ENCODE data around the gene ZBP1.

The ZBP1 gene

GRCh38 chr20:57605878-57606277, 14.3 kb downstream of the ZBP1 start:
- no peak overlapping the region for H3K9ac ChIP-seq (ENCODE audit: low read length)
- H3K4me1 ChIP-seq (ENCODE audit: control insufficient read depth, insufficient read depth, low read length): no peaks in the 10 kb centered on the region
- H3K4me3 ChIP-seq (ENCODE audit: low read depth, low read length): no peak overlapping the region
- no peaks in the 10 kb centered on the region for H3K36me3 ChIP-seq (ENCODE audit: control insufficient read depth, insufficient read depth, low read length)
- H3K27me3 ChIP-seq (ENCODE audit: control insufficient read depth, insufficient read depth, low read length): no peaks in the 10 kb centered on the region
- no peak overlapping the region for H3K27ac ChIP-seq (ENCODE audit: low read depth, low read length)
- H3K9me3 ChIP-seq (ENCODE audit: control insufficient read depth, insufficient read depth, low read depth, low read length): no peaks in the 10 kb centered on the region

DNA sequence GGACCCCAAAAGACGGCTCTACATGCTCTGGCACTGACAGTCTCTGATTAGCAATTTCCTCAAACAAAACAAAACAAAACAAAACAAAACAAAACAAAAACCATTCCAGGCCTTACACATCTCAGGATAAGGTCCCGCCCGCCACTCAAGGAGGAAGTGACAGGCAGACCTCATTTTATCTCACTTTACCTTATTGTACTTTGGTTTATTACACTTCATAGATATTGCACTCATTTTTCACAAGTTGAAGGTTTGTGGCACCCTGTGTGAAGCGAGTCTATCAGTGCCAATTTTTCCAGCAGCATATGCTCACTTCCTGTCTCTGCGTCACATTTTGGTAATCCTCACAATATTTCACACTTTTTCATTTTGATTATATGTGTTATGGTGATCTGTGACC, 15.2 kb downstream of the ZBP1 start:
- no peak overlapping the region for H3K27ac ChIP-seq (ENCODE audit: low read depth, low read length)
- H3K27me3 ChIP-seq (ENCODE audit: control insufficient read depth, insufficient read depth, low read length): no peaks in the 10 kb centered on the region
- H3K4me3 ChIP-seq (ENCODE audit: low read depth, low read length): no peak overlapping the region
- no peaks in the 10 kb centered on the region for H3K36me3 ChIP-seq (ENCODE audit: control insufficient read depth, insufficient read depth, low read length)
- no peak overlapping the region for H3K9ac ChIP-seq (ENCODE audit: low read length)
- H3K9me3 ChIP-seq (ENCODE audit: control insufficient read depth, insufficient read depth, low read depth, low read length): no peaks in the 10 kb centered on the region
- no peaks in the 10 kb centered on the region for H3K4me1 ChIP-seq (ENCODE audit: control insufficient read depth, insufficient read depth, low read length)

GRCh38 chr20:57603120-57603519, 17.1 kb downstream of the ZBP1 start:
- no peaks in the 10 kb centered on the region for H3K36me3 ChIP-seq (ENCODE audit: control insufficient read depth, insufficient read depth, low read length)
- no peaks in the 10 kb centered on the region for H3K27me3 ChIP-seq (ENCODE audit: control insufficient read depth, insufficient read depth, low read length)

DNA sequence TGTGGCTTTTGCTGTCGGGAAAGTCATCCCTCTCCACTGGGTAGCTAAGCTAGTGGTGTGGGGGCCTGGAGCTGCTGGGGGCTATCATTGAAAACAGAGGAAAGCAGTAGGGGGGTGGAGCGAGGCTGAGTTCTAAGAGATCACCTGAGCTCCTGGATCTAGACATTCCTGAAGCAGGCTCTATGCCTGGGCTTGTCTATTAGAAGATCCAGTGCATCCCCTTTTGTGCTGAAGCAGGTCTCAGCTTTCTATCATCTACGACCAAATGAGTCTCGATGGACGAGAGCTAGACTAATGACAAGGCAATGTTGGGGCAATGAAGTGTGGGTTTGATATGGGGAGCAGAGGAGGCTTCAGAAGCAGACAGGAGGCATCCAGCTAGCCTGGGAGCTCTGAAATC, 18.5 kb downstream of the ZBP1 start:
- no peak overlapping the region for H3K27ac ChIP-seq (ENCODE audit: low read depth, low read length)
- peaks cover 5% of the 10 kb centered on the region; the same call in 1 of the 2 replicates for H3K4me1 ChIP-seq (ENCODE audit: control insufficient read depth, insufficient read depth, low read length)
- H3K27me3 ChIP-seq (ENCODE audit: control insufficient read depth, insufficient read depth, low read length): no peaks in the 10 kb centered on the region

More at GRCh38 chr20:57603120-57603519, 17.1 kb downstream of the ZBP1 start:
- Histone ChIP-seq H3K27ac (ENCODE audit: low read depth, low read length) (no peak overlapping the region), H3K4me3 (ENCODE audit: low read depth, low read length) (no peak overlapping the region), H3K4me1 (ENCODE audit: control insufficient read depth, insufficient read depth, low read length) (peaks cover 4% of the 10 kb centered on the region; the same call in 1 of the 2 replicates), H3K9me3 (ENCODE audit: control insufficient read depth, insufficient read depth, low read depth, low read length) (no peaks in the 10 kb centered on the region), H3K9ac (ENCODE audit: low read length) (no peak overlapping the region)

DNA sequence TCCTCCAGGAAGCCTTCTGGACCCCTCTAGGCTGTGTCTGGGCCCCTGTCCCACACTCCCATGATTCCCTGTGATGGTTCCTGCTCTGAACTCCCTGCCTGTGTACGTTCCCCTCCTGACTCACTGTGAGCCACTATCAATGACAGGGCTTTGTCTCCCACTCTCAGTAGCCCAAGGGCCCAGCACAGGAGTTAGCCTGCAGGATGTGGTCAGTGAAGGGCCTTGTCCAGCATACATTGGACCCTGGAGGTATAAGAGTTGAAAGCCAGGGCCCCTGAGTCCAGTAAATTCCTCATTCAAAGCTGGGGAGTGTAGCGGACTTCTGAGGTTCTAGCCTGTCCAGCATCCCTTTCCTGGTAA, 19.0 kb downstream of the ZBP1 start:
- no peaks in the 10 kb centered on the region for H3K36me3 ChIP-seq (ENCODE audit: control insufficient read depth, insufficient read depth, low read length)
- H3K4me1 ChIP-seq (ENCODE audit: control insufficient read depth, insufficient read depth, low read length): peaks cover 5% of the 10 kb centered on the region; the same call in 1 of the 2 replicates
- no peaks in the 10 kb centered on the region for H3K27me3 ChIP-seq (ENCODE audit: control insufficient read depth, insufficient read depth, low read length)
- no peaks in the 10 kb centered on the region for H3K9me3 ChIP-seq (ENCODE audit: control insufficient read depth, insufficient read depth, low read depth, low read length)
- H3K9ac ChIP-seq (ENCODE audit: low read length): no peak overlapping the region
- H3K4me3 ChIP-seq (ENCODE audit: low read depth, low read length): no peak overlapping the region
- no peak overlapping the region for H3K27ac ChIP-seq (ENCODE audit: low read depth, low read length)

More for the DNA sequence above, 18.5 kb downstream of the ZBP1 start:
- Histone ChIP-seq H3K9ac (ENCODE audit: low read length) (no peak overlapping the region), H3K9me3 (ENCODE audit: control insufficient read depth, insufficient read depth, low read depth, low read length) (no peaks in the 10 kb centered on the region), H3K36me3 (ENCODE audit: control insufficient read depth, insufficient read depth, low read length) (no peaks in the 10 kb centered on the region), H3K4me3 (ENCODE audit: low read depth, low read length) (no peak overlapping the region)

DNA sequence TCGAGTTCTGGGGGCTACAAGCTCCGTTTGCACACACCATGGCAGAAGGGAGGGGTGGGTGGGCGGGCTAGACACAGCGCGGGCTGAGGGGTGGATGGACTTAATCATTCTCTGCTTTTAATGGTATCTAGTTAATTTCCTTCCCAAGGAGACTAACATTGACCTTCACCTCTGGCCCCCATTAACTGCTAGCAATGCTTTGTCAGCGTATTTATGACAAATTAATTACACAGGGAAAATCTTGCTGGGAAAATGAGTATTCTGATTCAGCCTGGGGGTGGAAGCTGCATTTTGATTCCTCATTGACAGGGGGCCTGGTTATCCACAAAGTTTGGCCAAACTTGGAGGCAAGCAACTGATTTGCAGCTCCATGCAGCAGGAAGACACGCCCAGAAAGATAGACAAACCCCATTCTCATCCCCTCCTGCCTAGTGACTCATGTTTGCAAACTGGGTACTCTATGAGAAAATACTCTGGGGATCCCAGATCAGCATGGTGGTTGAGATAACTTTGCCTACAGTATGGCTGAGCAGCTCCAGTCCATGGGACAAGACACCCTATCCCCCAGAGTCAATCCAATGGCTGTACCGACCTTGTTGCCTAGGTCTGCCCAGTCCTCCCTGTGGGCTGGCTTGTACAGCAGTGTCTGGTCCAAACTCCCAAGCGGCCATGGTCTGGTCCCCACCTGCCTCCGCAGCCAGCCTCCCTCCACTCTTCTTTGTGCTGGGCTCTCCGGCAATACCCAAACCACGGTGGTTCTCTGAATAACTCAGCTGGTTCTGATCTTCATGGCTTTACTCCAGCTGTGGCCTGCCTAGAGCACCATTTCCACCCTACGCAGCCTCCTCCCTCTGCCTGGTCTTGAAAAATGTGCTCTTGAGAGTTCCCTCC, 19.7 kb downstream of the ZBP1 start:
- Histone ChIP-seq H3K4me1 (ENCODE audit: control insufficient read depth, insufficient read depth, low read length) (peaks cover 5% of the 10 kb centered on the region; the same call in 1 of the 2 replicates), H3K4me3 (ENCODE audit: low read depth, low read length) (no peak overlapping the region), H3K9ac (ENCODE audit: low read length) (no peak overlapping the region), H3K27me3 (ENCODE audit: control insufficient read depth, insufficient read depth, low read length) (no peaks in the 10 kb centered on the region), H3K9me3 (ENCODE audit: control insufficient read depth, insufficient read depth, low read depth, low read length) (no peaks in the 10 kb centered on the region), H3K27ac (ENCODE audit: low read depth, low read length) (no peak overlapping the region), H3K36me3 (ENCODE audit: control insufficient read depth, insufficient read depth, low read length) (no peaks in the 10 kb centered on the region)

- Histone ChIP-seq H3K4me3 (ENCODE audit: low read depth, low read length) (no peak overlapping the region), H3K27me3 (ENCODE audit: control insufficient read depth, insufficient read depth, low read length) (no peaks in the 10 kb centered on the region), H3K27ac (ENCODE audit: low read depth, low read length) (no peak overlapping the region), H3K4me1 (ENCODE audit: control insufficient read depth, insufficient read depth, low read length) (peaks cover 8% of the 10 kb centered on the region; the same call in 1 of the 2 replicates), H3K9ac (ENCODE audit: low read length) (no peak overlapping the region), H3K9me3 (ENCODE audit: control insufficient read depth, insufficient read depth, low read depth, low read length) (no peaks in the 10 kb centered on the region), H3K36me3 (ENCODE audit: control insufficient read depth, insufficient read depth, low read length) (no peaks in the 10 kb centered on the region)
These were observed 21.7 kb downstream of the ZBP1 start for GRCh38 chr20:57598491-57598890.

GRCh38 chr20:57598060-57598459, 22.2 kb downstream of the ZBP1 start:
- H3K9me3 ChIP-seq (ENCODE audit: control insufficient read depth, insufficient read depth, low read depth, low read length): no peaks in the 10 kb centered on the region
- no peak overlapping the region for H3K4me3 ChIP-seq (ENCODE audit: low read depth, low read length)
- no peaks in the 10 kb centered on the region for H3K27me3 ChIP-seq (ENCODE audit: control insufficient read depth, insufficient read depth, low read length)
- H3K27ac ChIP-seq (ENCODE audit: low read depth, low read length): no peak overlapping the region
- peaks cover 11% of the 10 kb centered on the region; the same call in 1 of the 2 replicates for H3K4me1 ChIP-seq (ENCODE audit: control insufficient read depth, insufficient read depth, low read length)
- H3K36me3 ChIP-seq (ENCODE audit: control insufficient read depth, insufficient read depth, low read length): no peaks in the 10 kb centered on the region
- no peak overlapping the region for H3K9ac ChIP-seq (ENCODE audit: low read length)

DNA sequence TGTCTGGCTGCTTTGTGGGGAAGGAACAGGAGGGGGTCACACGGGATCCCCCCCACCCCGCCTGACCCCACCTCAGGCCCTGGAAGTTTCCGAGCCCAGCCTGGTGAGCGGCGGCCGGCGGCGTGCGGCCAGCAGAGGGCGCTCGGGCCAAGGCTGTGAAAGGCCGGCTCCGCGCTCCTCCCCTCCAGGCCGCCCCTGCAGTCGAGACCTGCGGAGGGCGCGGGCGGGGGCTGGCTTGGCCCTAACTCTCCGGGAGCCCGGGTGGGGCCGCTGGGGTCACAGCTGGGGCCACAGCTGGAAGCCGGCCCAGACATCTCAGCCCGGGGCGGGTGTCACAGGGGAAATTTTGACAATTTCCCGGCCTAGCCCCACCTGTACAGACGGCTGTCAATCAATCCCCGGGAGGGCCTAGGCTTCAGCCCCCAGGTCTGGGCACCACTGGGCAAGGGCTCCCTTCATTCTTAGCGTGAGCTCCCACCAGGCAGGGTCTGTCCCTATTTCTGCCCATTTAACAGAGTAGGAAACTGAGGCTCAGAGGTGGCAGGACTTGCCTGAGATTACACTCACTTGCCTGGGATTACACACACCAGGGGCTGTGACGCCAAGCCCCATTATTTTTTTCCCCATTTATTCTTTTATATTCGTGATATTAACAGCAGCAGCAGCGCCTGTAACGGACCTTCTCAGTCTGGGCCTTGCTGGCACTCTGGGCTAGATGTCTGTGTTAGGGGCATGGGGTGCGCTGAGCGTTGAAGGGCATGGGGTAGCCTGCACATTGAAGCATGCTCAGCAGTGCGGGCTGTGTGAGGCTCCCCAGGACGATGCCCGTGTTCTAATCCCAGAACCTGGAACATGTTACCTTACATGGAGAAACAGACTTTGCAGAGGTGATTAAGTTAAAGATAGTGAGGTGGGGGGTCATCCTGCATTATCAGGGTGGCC, 23.0 kb downstream of the ZBP1 start:
- Histone ChIP-seq H3K27me3 (ENCODE audit: control insufficient read depth, insufficient read depth, low read length) (no peaks in the 10 kb centered on the region), H3K4me3 (ENCODE audit: low read depth, low read length) (peak overlapping the region; percentile 43), H3K9me3 (ENCODE audit: control insufficient read depth, insufficient read depth, low read depth, low read length) (no peaks in the 10 kb centered on the region), H3K9ac (ENCODE audit: low read length) (no peak overlapping the region), H3K27ac (ENCODE audit: low read depth, low read length) (no peak overlapping the region), H3K4me1 (ENCODE audit: control insufficient read depth, insufficient read depth, low read length) (peaks cover 11% of the 10 kb centered on the region; the same call in 1 of the 2 replicates), H3K36me3 (ENCODE audit: control insufficient read depth, insufficient read depth, low read length) (no peaks in the 10 kb centered on the region)

DNA sequence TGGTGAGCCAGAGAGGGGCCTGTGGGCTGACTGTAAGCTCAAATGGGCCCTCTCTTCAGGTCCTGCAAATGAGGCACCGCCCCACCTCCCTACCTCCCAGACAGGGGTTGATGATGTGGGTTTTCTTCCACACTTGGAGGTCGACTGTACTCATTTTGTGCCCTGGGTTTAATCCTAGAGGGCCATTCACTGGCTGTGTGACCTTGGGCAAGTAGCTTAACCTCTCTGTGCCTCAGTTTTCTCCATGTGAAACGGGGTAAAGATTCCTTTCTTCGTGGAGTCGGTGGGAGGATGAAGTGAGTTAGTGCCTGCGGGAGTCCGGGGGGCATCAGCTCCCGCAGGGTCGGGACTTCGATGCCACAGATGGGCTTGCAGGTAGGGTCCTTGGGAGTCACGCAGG, 23.9 kb downstream of the ZBP1 start:
- H3K27me3 ChIP-seq (ENCODE audit: control insufficient read depth, insufficient read depth, low read length): no peaks in the 10 kb centered on the region
- no peak overlapping the region for H3K27ac ChIP-seq (ENCODE audit: low read depth, low read length)
- peaks cover 11% of the 10 kb centered on the region; the same call in 1 of the 2 replicates for H3K4me1 ChIP-seq (ENCODE audit: control insufficient read depth, insufficient read depth, low read length)
- no peak overlapping the region for H3K4me3 ChIP-seq (ENCODE audit: low read depth, low read length)
- H3K9ac ChIP-seq (ENCODE audit: low read length): no peak overlapping the region
- no peaks in the 10 kb centered on the region for H3K36me3 ChIP-seq (ENCODE audit: control insufficient read depth, insufficient read depth, low read length)
- H3K9me3 ChIP-seq (ENCODE audit: control insufficient read depth, insufficient read depth, low read depth, low read length): no peaks in the 10 kb centered on the region

Measured in HUES6 (cell line).